AG08396 (cell line): Measurements from ENCODE around the gene MANF.

ENCODE experiments used
- DNase-seq: peaks from one replicate; pipeline ENCODE4 v3.0.0; 2012; ENCODE audit warnings: low spot score, mixed read lengths

The MANF gene

DNA sequence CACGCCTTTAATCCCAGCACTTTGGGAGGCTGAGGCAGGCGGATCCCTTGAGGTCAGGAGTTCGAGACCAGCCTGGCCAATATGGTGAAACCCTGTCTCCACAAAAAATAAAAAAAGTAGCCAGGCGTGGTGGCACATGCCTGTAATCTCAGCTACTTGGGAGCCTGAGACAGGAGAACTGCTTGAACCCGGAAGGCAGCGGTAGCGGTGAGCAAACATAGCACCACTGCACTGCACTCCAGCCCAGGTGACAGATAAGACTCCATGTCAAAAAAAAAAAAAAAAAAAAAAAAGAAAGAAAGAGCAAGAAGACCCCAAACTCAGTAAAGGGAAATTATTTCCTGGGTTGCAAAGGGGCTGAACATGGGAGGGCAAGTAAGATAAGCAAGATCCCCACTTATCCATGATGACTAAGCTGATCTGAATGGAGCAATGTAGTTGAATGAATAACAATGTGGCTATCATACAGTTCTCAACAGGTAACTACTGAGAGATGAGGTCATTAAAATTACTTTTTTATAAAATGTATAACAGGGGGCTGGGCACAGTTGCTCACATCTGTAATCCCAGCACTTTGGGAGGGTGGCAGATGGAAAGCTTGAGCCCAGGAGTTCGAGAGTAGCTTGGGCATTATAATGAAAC lies 52.0 kb downstream of the MANF start:
- DNase-seq: no peak
